Limb (tissue), 2 donors: Measurements from ENCODE around the gene ZNF689.

ENCODE experiments used
- DNase-seq, 2 donors: peaks; one replicate each; pipeline ENCODE4 v3.0.0-alpha.2; 2016; ENCODE audit errors: extremely low spot score in 2 of 2

Gene ZNF689

DNA sequence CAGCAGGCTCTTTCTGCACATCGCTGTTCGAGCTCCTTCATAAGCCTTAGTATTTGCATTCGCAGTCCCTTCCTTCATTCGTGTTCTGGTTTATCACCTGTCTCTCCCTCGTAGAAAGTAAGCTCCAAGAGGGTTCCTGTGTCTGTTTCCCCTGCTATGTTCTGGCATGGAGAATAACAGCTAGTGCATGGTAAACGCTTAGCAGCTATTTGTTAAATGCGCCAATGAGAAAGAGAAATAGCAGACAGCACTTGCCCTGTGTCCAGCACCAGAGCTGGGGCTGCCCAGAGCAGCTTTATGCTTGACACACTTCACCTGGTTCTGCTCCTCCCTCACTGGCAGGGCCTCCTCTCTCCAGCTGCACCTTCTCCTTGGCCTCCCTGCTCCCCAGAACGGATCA, 44.2 kb downstream of the ZNF689 start:
- DNase-seq, result no peak

DNA sequence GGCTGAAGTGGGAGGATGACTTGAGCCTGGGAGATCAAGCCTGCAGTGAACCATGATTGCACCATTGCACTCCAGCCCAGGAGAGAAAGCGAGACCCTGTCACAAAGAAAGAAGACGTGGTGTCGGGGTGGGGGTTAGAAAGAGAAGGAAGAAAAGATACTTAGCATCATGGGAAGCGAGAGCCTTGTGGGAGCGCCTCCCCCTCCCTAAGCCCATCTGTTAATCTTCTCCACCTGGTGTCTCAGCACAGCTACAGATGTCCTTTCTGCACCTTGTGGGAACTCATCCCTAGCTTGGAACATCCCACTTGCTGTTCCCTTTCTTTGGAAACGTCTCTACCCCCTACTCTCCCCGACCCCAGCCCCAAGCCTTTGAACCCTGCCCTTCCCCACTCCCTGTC, 44.7 kb downstream of the ZNF689 start:
- DNase-seq, result no peak

DNA sequence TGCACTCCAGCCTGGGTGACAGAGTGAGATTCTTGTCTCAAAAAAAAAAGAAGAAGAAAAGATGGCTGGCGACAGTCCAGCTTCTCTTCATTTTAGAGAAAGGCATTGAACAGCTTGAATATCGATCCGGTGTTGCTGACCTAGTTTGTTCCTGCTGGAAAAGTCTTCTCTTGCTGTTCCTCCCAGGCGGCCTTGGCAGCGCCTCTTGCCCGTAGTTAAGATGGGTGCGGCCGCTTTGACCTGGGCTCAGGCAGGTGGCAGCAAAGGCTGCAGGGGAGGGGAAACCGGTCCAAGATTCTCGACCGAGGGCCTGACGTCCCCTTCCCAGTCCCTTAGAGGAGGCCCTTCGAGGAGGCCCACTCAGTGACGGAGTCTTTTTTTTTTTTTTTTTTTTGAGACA, 48.2 kb downstream of the ZNF689 start:
- no peak for DNase-seq

DNA sequence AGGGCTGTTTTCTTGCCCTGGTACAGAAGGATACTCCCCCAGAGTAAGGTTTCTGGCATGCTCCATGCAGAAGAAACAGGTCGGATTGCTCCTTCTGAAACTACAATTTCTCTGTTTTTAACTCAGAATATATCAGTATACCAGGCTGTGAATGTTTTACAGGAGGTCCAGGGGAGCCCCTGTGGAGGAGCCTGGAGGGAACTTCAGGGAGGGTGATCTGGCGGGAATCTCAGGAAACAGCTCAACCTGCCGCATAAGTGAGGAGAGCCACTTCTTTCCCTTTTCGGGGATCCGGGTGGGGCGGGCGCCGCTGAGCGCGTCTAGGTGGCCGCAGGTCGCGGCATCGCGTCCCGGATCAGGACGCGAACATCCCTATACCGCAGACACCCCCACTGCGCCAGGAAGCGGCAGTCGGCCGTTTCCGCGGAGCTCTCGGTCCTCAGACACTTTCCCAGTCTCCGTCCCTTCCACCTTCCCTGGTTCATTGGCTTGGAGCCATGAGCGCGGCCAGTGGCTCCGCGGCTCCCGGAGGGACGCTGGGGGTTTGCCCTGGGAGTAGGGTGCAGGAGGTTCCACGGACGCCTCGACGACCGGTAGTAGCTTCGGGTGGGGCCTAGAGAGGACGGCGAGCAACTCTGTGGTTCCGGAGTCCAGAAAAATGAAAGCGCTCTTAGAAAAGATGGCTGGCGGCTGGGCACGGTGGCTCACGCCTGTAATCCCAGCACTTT, 48.9 kb downstream of the ZNF689 start:
- no peak for DNase-seq

DNA sequence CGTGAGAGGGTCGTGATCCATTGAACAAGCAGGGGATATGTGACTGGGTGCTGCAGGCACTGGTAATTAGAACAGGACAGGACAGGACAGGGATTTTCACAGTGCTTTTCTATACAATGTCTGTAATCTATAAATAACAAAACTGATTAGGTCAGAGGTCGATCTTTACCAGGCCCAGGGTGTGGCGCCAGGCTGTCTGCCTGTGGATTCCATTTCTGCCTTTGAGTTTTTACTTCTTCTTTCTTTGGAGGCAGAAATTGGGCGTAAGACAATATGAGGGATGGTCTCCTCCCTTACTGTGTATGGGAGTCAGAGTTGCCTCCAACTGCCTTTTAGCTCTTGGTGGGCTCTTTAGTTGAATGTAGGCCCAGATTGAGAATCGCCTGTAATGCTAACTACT, 50.5 kb downstream of the ZNF689 start:
- no peak for DNase-seq

DNA sequence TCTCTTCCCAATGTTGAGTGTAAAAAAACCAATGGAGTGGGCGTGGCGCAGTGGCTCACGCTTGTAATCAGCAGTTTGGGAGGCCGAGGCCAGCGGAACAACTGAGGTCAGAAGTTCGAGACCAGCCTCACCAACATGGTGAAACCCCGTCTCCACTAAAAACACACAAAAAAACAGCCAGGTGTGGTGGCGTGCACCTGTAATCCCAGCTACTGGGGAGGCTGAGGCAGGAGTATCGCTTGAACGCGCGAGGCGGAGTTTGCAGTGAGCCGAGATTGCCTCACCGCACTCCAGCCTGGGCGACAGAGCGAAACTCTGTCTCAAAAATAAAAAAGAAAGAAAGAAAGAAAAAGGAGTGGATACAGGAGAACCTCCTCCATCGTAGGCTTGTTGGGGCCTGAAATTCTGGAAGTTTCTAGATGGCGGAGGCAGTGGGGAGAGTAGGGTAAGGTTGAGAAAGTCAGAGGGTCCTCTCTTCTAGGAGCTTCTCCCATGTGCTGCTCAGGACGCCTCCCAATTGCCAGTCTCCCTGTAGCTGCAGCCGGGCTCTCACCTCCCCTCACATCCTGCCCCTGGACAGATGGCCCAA, 51.3 kb downstream of the ZNF689 start:
- no peak for DNase-seq

DNA sequence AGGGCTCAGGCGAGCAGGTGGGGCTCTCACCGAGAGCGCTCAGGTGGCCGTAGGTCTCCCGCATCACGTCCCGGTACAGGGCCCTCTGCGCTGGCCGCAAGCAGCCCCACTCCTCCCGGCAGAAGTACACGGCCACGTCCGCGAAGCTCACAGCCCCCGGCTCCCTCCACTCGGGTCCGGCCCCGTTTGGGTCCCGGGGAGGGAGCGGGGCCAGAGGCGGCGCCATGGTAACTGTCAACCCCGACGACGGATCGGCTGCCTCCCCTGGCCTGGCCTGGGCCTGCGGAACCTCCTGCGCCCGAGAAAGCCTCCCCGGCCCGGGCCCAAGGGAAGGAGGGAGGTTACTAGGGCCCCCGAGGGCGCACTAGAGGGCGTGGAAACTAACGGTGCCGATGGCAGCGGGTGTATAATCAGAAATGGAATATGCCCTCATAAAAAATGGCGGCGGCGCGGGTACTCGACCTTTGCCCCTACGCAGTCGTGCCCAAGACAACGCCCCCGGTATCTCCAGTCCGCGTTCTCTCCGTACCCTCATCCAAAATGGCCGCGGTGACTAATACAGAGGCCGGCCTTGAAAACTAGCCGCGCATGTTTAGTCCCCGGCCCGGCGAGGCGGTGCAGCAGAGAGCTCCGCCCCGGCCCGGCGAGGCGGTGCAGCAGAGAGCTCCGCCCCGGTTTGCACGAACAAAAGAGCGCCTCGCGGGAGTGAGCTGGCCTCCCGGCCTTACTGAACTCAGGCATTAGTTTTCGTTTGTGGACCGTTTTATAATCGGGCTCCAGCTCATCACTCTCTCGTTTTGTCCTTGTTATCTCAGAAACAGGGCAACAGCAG, 52.0 kb downstream of the ZNF689 start, which contains the start of gene ZNF764:
Gene ZNF764 (minus strand): TSS at position 418 of the 832 bp plus-strand sequence. CDS start 192 bp downstream, at position 226.
- peak; percentile 95 to 97 for DNase-seq

DNA sequence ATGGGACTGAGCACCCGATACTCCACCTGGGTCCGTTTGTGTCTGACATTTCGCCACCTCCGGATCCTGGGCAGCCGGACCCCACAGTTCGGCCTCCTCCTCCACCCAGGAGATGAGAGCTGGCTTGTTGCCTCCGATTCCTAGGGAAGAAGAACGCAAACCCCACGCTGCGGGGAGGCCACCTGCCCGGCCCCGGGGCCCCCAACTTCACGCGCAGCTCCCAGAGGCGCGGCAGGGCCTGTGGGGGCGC, 52.6 kb downstream of the ZNF689 start:
- no peak for DNase-seq

DNA sequence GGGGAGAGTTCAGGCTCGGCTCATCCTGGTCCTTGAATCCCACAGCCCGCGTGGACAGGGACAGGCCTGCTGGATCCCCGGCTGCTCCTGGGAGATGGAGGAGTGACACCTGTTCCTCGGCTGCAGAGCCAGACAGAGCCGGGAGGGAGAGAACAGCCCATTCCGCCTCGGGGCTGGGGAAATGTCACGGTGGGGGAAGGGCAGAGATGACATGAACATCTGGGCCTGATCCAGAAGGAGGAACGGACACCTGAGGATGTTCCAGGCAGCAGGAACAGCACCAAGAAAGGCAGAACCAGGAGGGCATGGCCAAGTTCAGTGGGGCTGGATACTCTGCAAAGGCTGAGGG, 54.1 kb downstream of the ZNF689 start:
- DNase-seq, result no peak

DNA sequence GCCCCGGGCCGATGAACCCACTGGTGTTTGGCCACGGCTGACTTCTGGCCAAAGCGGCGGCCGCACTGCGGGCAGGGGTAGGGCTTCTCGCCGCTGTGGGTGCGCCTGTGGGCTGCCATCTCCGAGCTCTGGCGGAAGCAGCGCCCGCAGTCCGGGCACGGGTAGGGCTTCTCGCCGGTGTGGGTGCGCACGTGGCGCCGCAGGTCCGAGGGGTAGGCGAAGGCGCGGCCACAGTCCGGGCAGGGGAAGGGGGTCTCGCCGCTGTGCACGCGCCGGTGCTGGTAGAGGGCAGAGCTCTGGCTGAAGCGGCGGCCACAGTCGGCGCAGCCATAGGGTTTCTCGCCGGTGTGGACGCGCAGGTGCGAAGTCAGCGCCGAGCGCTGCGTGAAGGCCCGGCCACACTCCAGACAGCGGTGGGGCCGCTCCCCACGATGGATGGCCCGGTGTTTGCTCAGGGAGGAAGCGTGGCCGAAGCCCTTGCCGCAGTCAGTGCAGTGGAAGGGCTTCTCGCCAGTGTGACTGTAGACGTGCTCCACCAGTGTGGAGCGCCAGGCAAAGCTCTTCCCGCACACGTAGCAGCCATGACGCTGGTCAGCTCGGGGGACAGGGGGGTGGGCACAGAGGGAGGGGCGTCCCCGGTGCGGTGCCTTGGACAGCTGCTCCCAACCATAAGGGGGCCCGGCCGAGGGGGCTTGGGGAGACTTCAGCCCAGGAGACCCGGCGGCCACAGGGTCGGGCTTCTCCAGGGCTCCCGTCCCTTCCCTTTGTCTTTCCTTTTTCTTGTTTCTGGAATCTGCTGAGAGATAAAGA, 54.7 kb downstream of the ZNF689 start:
- no peak for DNase-seq

DNA sequence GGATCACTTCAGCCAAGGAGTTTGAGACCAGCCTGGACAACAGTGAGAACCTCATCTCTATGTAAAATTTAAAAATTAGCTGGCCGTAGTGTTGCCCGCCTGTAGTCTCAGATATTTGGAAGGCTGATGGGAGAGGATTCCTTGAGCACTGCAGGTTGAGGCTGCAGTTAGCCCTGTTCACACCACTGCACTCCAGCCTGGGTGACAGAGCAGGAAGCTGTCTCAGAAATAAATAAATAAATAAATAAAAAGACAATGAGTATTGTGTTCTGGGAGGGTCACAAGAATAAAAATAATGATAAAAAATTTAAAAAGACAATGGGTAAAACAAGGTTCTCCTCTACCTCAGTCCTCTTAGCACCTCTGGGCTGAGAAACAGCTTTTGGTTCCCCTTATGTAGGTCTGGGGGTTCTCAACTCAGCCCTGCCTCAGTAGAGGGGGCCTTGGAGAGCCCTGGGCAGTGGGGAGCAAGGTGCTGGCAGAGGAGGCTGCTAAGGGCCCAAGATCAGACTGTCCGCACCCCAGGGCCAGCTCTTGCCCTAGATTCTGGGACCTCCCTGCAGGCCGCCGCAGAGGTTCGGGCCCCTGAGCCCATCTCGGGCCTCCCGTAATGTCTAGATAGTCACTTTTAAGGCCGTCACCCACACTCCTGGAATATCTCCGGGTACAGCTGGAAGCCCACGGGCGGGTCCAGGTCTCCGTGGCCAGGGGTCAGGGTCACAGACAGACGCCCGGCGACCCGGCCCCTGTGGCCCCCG, 55.5 kb downstream of the ZNF689 start:
- DNase-seq, result no peak

DNA sequence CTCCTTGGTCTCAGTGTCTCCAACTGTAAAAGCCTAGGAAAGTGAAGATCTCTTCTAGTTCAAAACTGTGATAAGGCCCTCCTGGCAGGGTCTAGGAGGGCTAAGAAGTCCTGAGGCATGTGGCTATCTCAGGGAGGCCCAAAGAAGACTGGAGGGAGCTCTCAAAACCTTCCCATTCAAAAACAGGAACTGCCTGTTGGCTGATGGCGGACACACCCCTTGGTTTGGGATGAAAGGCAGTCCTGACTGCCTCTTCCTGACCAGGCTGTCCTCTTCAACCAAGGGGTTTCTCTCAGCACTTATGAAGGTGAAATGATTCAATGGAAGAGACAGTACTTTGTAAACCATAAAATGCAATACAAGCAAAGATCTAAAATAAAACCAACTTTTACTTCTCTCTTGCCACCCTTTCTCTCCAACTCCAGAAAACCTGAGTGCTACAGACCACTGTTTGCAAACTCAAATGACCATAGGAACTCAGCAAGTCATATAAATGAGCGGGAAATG, 56.7 kb downstream of the ZNF689 start:
- DNase-seq, result no peak

DNA sequence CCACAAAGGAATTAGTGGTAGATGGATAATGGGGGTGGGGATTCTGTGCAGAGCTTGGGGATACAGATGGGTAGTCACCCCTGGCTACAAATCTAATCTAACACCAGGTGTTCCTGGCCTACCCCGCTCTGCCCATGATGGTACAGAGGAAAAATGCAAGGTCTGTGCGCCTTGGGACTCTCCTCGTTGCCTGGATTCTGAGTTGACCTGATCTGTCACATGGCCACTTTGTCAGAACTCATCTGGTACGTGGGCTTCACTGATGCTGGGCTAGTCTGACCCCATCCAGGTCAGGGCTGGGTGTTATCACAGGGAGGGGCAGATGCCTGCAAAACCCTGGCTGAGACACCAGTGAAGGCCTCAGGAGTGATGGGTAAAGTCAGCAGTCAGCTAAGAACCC, 57.2 kb downstream of the ZNF689 start:
- no peak for DNase-seq
